UCSD-AML1 (cell line): ENCODE measurements around the gene KCND1.
A peak's percentile ranks its signal among the peaks of the same experiment; 100 is the strongest.

Experiments
- DNase-seq: peaks from one replicate; lab custom pipeline; 2025; ENCODE audit not compliant: unreplicated experiment; lab: John Stamatoyannopoulos, UW

The KCND1 gene

GRCh38 chrX:48975041-48975440 lies 3.4 kb upstream of the KCND1 start:
- DNase-seq: no peak

- no peak for DNase-seq
Measured at GRCh38 chrX:48974574-48974973, 2.9 kb upstream of the KCND1 start.

GRCh38 chrX:48974033-48974432 lies 2.4 kb upstream of the KCND1 start:
- DNase-seq: no peak

DNA sequence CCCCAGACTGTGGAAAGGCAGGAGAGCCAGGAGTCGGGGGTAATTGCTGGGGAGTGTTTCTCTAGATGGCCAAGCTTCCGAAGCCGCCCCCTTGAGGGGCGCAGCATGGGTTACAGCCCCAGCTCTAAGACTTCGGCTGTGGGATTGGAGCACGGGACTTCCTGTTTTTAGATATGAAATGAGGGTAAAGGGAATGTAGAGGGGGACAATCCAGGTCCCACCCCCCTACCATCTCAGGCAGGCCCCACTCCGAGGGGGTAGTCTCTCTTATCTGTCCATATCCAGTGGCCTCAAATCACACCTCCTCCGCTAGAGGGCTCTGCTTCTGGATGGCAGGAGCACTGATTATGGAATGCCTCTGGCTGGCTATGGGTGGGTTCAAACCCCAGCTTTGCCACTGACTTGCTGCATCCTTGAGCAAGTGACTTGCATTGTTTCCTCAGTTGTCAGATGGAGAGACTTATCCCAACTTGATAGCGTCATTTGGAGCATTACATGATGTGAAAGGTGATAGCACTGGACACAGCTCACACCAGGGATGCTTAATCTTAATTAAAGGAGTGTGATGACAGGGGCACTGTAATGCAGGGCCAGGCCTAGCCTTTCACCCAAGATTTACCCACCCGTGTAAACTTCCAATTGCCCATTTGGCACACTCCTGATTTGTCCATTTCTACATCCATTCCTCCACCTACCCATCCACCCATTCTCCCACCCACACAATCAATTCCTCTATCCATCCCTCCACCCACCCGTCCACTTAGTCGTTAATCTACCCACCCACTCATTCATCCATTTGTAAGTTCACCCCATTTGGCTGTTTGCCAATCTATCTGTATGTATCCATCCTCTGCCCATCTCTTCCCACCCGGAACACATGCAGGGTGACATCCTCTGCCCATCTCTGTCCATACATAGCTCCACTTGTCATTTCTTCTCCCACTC lies 848 bp upstream of the KCND1 start:
- peak; percentile 25 for DNase-seq

- no peak for DNase-seq
Measured at GRCh38 chrX:48969471-48969870, 2.2 kb downstream of the KCND1 start.

DNA sequence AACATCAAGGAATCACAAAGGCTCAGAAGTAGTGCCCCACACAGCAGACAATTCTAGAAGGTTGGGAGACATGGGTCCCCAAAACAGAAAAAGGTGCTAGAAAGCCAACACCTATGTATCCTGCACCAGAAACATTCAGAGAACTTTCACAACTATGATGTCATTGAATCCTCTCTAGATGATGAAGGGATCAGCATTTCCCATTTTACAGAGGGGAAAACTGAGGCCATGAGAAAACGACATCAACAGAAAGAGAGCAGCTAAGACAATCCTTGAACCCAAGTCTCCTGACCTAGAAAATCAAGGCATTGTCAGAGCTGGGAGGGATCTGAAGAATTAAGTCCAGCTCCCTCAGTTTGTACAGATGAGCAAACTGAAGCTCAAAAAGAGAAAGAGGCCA lies 3.3 kb downstream of the KCND1 start:
- no peak for DNase-seq

DNA sequence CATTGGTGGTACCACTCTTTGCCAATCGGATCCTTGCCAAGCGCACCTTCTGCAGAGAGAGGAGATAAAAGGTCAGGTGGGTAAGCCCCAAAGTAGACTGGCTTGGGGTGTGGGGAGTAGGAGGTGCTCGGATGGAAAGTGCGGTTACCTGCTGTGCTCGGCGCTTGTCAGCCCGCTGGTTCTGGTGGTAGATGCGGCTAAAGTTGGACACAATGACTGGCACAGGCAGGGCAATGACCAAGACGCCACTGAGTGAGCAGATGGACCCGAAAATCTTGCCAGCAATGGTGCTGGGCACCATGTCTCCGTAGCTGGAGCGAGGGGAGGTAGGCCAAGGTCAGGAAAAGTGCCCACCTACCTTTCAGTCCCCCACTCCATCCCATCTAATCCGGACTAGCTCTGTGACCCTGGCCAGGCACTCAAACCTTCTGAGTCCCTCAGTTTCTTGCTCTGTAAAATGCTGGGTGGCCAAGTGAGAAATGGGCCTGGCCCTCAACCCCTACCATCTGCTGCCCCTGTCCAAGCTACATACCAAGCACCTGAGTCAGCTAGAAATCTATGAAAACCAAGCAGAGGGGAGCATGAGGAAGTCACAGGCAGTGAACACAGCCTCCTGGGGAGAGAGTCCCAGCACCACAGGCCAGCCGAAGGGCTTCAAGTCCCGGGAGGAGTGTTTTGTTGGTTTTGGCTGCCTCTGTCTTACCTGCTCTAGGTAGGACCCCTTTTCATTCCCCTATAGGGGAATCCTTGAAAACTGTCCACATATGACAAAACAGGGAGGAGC lies 4.7 kb downstream of the KCND1 start:
- no peak for DNase-seq

DNA sequence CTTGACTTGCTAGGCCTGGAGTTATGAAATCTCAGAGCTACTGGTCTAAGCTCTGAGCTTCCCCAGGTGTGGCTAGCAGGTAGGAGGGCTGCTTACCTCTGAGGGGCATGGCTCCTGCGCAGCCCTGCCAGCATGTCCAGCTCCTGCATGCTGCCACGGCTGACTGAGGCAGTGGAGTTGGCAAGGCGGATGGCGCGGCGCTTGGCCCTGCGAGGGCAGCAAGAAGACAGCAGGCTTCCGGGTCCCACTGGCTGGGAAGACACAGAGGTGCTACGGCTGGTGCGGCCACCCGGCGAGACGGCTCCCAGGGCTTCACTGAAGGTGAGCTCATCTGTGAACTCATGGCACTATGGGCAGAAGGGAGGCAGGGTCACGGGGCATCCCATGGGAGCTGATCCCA lies 5.7 kb downstream of the KCND1 start:
- no peak for DNase-seq

DNA sequence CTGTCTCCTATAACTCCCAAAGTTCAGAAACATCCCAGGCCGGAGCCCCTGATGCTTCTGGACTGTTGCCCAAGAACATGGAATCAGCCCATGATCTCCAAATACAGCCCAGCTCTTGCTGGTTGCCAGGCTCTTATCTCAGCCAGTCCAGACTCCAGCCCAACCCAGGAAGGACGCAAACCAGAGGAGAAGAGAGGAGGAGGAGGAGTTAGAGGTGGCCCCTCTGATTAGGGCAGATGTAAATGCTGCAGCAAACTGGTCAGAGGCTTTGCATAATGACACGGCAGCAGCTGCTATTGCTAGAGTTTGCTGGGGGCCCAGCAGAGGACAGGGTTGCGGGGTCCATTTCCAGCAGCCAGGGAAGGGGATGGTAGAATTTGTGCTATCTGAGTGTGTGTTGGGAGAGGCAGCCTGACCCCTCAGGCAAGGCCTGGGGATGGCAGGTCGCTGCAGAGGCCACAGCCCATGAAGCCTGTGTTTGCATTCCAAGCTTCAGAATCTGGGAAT lies 10.0 kb downstream of the KCND1 start:
- DNase-seq: peak; percentile 41

DNA sequence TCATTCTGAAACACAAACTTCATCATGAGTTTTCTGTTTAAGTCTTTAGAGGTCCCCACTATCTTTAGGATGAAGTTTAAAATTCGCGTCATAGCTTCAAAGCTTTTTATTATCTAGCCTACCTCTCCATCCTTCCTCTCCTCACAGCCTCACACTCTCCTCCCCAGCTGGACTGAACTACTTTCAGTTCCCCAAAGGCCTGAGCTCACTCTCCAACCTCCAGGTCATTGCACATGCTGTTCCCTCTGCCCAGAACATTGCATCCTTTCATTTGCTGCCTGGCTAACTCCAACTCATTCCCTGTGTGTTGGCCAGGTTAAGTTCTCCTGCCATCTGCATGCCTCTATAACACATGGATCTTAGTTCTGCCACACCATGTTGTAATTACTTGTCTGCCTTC lies 11.4 kb downstream of the KCND1 start:
- DNase-seq: no peak

GRCh38 chrX:48958635-48959094 lies 13.0 kb downstream of the KCND1 start:
- no peak for DNase-seq

DNA sequence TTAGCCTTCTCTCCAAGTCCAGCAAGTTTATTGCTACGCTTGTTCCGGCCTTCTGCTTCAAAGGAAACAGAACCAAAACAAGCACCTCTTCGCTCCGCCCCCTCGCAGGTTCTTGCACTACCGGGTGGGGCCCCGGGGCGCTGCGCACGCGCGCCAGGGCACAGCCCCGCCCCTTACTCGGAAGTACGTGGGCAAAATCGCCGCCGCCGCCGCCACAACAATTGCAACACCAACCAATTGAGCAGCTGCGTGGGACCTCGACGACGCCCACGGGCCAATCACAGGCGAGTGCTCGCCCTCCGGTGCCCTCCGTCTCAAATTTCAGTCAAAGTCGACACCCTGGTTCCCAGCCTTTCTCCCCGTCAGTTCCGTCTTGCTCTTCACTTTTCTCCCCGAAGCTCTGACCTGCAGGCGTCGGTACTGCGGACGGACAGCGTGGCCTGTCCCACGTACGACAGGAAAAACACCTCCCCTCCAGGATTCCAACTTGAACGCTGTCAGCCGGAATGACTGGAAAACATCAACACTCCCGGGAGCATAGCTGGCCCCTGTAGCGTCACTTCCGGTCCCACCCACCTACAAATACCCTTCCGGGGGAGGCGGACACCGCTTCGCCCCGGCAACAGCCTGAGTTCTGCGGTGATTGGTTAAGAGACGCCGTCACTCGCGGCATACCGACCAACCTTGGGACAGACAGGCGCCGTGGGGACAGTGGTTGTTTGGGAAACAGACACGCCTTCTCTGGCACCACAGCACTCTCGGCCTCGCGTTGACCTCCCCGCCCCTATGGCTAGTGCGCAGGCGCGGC lies 13.6 kb downstream of the KCND1 start:
- peak; percentile 92 for DNase-seq

GRCh38 chrX:48957477-48957826 lies 14.2 kb downstream of the KCND1 start, which contains the start of gene OTUD5:
OTUD5 (minus strand) TSS chrX:48957607; CDS start chrX:48957570, 37 bp downstream.
- DNase-seq: peak; percentile 74

DNA sequence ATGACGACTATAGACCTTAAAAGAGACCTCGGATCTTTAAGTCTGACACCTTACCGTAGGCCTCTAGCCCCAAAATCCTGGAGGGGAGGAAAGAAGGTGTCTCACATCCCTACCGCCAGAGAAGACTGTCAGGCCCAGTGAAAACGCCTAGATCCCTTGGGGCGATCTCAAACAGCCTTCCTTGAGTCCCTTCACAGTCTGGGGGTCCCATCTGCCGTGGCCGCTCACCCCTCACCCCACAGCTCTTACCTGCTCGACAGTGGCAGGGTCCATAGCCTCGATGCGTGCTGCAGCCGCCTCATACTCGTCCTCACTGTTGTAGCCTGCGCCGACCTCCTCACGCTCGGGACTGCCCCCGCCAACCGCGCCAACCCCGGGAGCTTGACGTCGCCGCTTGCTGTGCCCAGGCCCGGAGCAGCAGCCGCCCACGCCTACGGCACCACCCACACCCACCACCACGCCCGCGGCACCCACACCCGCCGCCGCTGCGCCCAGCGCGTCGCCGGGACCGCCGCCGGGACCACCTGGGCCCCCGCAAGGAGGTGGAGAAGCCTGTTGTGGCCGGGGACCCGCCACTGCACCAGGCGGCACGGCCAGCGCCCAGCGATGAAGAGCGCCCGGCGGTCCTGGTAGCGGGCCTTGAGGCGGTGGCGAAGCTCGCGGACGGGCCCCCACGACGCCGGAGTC lies 14.8 kb downstream of the KCND1 start:
- DNase-seq: no peak

DNA sequence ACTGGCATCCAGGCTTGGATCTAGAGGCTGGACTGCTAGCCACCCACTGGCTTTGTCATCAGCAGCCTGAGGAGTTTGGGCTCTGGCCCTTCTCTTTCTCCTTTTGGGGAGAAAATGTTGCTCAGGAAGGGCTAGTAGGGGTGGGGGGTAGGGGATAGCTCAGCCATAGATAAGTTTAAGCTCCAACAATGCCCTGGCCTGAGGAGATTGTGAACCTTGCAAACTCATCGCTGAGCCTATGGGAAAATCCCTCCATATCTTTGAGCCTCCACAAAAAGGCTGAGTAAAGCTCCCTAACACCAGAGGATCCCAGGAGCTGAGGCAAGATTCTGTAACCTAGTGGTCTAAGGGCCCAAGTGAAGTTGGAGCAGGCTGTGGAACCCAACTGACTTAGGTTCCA lies 23.1 kb downstream of the KCND1 start:
- no peak for DNase-seq

GRCh38 chrX:48945517-48946348 lies 25.9 kb downstream of the KCND1 start:
- DNase-seq: peak; percentile 53

DNA sequence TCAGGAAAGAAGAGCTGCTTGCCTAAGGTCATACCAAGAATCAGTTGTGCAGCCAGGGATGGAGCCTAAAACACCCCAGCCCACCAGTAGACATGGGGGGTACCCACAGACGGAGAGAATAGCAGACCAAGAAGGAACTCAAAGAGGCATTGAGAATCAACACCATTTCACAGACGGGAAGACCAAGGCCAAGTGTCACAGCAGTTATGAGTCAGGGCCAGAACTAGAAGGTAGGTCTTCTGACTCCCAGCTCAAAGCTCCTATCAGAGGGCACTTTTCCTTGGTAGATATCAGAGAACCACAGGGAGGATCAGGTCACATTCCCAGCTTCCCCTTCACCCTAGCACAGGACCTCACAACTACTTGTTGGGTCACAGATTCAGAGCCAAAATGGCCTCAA lies 28.7 kb downstream of the KCND1 start:
- DNase-seq: no peak

GRCh38 chrX:48940404-48940955 lies 31.2 kb downstream of the KCND1 start:
- peak; percentile 37 for DNase-seq

DNA sequence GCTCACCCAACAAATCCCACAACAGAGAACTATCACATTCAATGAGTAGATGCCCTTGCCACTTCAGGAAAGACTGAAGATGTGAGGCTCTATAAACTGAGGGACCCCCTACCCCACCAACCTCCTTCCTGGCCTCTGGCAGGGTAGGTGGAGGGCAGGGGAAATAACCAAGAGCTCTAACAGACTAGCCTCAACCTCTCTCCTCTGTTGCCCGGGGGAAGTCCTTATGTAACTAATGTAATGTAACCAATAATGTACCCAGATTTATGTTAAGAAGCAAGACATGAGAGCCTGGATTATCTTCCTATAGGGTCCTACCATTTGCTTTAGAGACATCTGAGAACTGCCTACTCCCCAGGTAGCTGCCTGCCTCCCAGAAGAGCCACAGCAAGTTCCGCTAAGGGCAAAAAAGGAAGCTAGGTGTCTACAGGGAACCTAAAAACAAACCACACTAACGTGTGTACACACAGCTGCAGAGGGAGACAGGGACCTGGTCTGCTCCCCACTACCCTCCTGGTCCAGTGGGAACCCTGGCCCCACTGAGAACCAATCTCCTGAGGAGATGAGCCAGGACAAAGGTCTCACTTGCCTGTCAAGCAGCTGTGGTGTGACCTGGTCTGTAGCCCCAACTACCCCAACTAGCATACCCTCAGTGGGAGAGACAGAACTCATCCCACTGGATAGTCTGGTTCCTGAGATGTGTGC lies 32.0 kb downstream of the KCND1 start:
- no peak for DNase-seq
